Type B pancreatic cell (in vitro differentiated cells): ENCODE measurements around the gene MLLT3. TPM values are rescaled to one million over a fixed set of nuclear protein-coding genes. Genes with fewer than 3 reads are reported as not detected.

Source experiments
- DNase-seq: peaks from one replicate; pipeline ENCODE4 v3.0.0; 2021; ENCODE audit warnings: mixed read lengths; ENCODE audit not compliant: unreplicated experiment; ENCODE audit errors: extremely low spot score
- H3K27ac Mint-ChIP-seq: 2 replicates; pipeline ENCODE4 v1.8.0; 2021; ENCODE audit warnings: mild to moderate bottlenecking, mixed read lengths
- H3K27me3 Mint-ChIP-seq: 2 replicates; pipeline ENCODE4 v1.8.0; 2021; ENCODE audit warnings: mixed read lengths
- H3K36me3 Mint-ChIP-seq: 2 replicates; pipeline ENCODE4 v1.8.0; 2021; ENCODE audit warnings: mixed read lengths
- H3K4me1 Mint-ChIP-seq: one replicate; pipeline ENCODE4 v1.8.0; 2021; ENCODE audit warnings: mixed read lengths; ENCODE audit not compliant: unreplicated experiment
- H3K4me3 Mint-ChIP-seq: 2 replicates; pipeline ENCODE4 v1.8.0; 2021; ENCODE audit warnings: mild to moderate bottlenecking, mixed read lengths
- H3K9me3 Mint-ChIP-seq: 2 replicates; pipeline ENCODE4 v1.8.0; 2021; ENCODE audit warnings: mixed read lengths
- CTCF ChIP-seq: fragments of 200-600 bp; sonication (generic); conservative IDR thresholded peaks from 2 replicates; pipeline ENCODE4 v1.5.0; 2021; ENCODE audit warnings: antibody characterized with exemption, mild to moderate bottlenecking
- total RNA-seq: library from RNA; stranded (reverse); gene quantifications from 2 replicates; pipeline ENCODE4 v1.2.1, GENCODE V29; 2021; ENCODE audit warnings: low replicate concordance

The MLLT3 gene
- total RNA-seq, 1 donor from 2014 or later: 44.2 TPM

GRCh38 chr9:20352591-20352990, 269.7 kb downstream of the MLLT3 start:
- H3K27ac Mint-ChIP-seq: peak overlapping the region; percentile 12
- H3K4me1 Mint-ChIP-seq: peaks cover 50% of the 10 kb centered on the region
- H3K36me3 Mint-ChIP-seq: peaks cover 37% of the 10 kb centered on the region
- no peak for TF ChIP-seq CTCF
- H3K9me3 Mint-ChIP-seq: no peaks in the 10 kb centered on the region
- no peaks in the 10 kb centered on the region for H3K27me3 Mint-ChIP-seq
- H3K4me3 Mint-ChIP-seq: no peak overlapping the region
- no peak for DNase-seq

GRCh38 chr9:20351715-20352114, 270.6 kb downstream of the MLLT3 start:
- no peak for DNase-seq
- Mint-ChIP-seq H3K4me1 (peaks cover 41% of the 10 kb centered on the region), H3K9me3 (no peaks in the 10 kb centered on the region), H3K36me3 (peaks cover 37% of the 10 kb centered on the region), H3K27me3 (no peaks in the 10 kb centered on the region), H3K27ac (peak overlapping the region; percentile 12), H3K4me3 (no peak overlapping the region)
- no peak for TF ChIP-seq CTCF

GRCh38 chr9:20349568-20349967, 272.7 kb downstream of the MLLT3 start:
- H3K27me3 Mint-ChIP-seq: no peaks in the 10 kb centered on the region
- no peak overlapping the region for H3K4me3 Mint-ChIP-seq
- no peak for TF ChIP-seq CTCF
- no peak overlapping the region for H3K27ac Mint-ChIP-seq
- H3K9me3 Mint-ChIP-seq: no peaks in the 10 kb centered on the region
- no peak for DNase-seq
- peaks cover 22% of the 10 kb centered on the region for H3K4me1 Mint-ChIP-seq
- H3K36me3 Mint-ChIP-seq: peaks cover 46% of the 10 kb centered on the region

- Mint-ChIP-seq H3K27ac (peak overlapping the region; percentile 2), H3K4me1 (peaks cover 12% of the 10 kb centered on the region), H3K9me3 (no peaks in the 10 kb centered on the region), H3K4me3 (no peak overlapping the region), H3K36me3 (peaks cover 18% of the 10 kb centered on the region), H3K27me3 (no peaks in the 10 kb centered on the region)
- no peak for DNase-seq
- no peak for TF ChIP-seq CTCF
Measured at GRCh38 chr9:20343325-20343724, 279.0 kb downstream of the MLLT3 start.

- peak overlapping the region; percentile 34 for H3K4me3 Mint-ChIP-seq
- no peaks in the 10 kb centered on the region for H3K9me3 Mint-ChIP-seq
- peaks cover 5% of the 10 kb centered on the region for H3K36me3 Mint-ChIP-seq
- H3K27me3 Mint-ChIP-seq: no peaks in the 10 kb centered on the region
- DNase-seq: no peak
- peaks cover 12% of the 10 kb centered on the region for H3K4me1 Mint-ChIP-seq
- peak overlapping the region; percentile 62 for H3K27ac Mint-ChIP-seq
- TF ChIP-seq CTCF: no peak
Measured at GRCh38 chr9:20340511-20340861, 281.8 kb downstream of the MLLT3 start.

- TF ChIP-seq CTCF: no peak
- DNase-seq: no peak
- H3K4me1 Mint-ChIP-seq: peaks cover 10% of the 10 kb centered on the region
- peaks cover 4% of the 10 kb centered on the region for H3K9me3 Mint-ChIP-seq
- H3K4me3 Mint-ChIP-seq: no peak overlapping the region
- peaks cover 3% of the 10 kb centered on the region for H3K27me3 Mint-ChIP-seq
- H3K36me3 Mint-ChIP-seq: no peaks in the 10 kb centered on the region
- H3K27ac Mint-ChIP-seq: no peak overlapping the region
Measured at GRCh38 chr9:20335668-20336332, 286.5 kb downstream of the MLLT3 start.
